Adipose tissue (tissue), 3 donors: ENCODE data around the gene DAB1. TPM values are rescaled to one million over a fixed set of nuclear protein-coding genes. Genes with fewer than 3 reads are reported as not detected.

Experiments
- H3K27ac ChIP-seq: one replicate; pipeline ENCODE4 v1.5.1; 2013; ENCODE audit warnings: low read depth, low read length
- WGBS, 3 donors: extraction: QIAGEN DNeasy Blood & Tissue Kit; methylation state at CpG; one replicate each; pipeline ENCODE4 v1.1.7; 2013; 5-methylcytosine and 5-hydroxymethylcytosine counted together
- polyA plus RNA-seq, 3 donors: library from polyadenylated mRNA; stranded (reverse); fragments of 200-250 nt; gene quantifications; one replicate each; pipeline ENCODE4 v1.2.3, GENCODE V29; 2013
- donor health status: healthy with polysubstance abuse.
- donor health status: Bipolar disorder and iron deficiency.
- donor health status: healthy.

Gene DAB1
- polyA plus RNA-seq, 3 donors: 0.11 to 0.25 (median 0.15) TPM

DNA sequence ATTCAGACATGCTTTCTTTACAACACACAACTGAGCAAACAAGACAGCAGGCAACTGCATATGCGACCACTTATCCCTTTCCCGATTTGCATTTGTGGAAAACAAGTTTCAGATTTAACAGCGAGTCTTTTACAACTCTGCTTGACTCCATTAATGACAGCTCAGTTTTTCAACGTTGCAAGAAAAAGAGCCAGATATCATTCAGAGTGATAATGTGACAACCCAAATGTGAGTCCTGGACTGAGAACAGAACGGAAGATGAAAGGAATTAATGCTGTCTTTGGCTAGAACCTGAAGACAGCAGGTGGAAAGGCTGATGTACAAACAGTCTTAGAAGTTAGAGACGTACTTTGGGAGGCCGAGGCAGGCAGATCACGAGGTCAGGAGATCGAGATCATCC is 375.0 kb downstream of the DAB1 start:
- H3K27ac ChIP-seq: no peak overlapping the region
- WGBS, 3 donors: 67 to 78% (median 69%) methylated on average over 9 of the region's 9 CpGs

DNA sequence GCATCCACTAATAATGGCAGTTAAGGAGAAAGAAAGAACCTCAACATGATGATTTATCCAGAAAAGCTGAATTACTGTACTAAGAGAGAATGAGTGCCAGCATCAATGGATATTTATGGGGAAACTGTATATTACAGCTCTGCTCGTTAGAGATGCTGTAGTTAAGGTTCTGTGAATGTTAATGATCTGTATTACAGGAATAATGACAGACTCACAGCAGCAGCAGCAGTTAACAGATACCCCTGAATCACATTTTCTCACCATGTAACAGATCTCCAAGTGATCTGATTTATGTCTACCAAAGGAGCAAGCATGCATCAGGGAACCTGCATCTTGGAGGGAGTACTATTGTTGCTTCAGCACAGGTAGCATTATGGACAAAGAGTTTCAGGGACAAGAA is 377.4 kb downstream of the DAB1 start:
- WGBS, 3 donors: 37 to 65% (median 58%) methylated on average over 1 of the region's 1 CpG
- no peak overlapping the region for H3K27ac ChIP-seq

- no peak overlapping the region for H3K27ac ChIP-seq
- WGBS, 3 donors: 51 to 63% (median 59%) methylated on average over 3 of the region's 3 CpGs
These were observed 382.0 kb downstream of the DAB1 start for GRCh38 chr1:57041901-57042300.

DNA sequence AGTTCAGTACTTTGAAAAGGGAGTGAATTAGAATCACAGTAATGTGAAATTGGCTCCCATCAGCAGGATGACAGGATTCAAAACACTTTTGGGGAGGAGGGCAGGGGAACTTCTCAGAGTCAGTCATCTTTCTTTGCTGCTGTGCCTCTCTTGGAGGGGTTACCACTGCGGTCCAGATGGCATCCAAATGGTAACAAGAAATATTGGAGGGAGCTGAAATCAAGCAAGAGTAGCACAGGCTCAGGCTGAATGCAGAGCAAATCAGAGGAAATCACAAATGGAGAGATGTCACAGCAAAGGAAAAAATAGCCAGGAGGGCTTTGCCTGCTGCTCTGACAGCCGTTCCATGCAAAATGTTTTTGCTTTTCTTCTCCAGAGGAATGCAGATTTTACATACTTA is 383.0 kb downstream of the DAB1 start:
- no peak overlapping the region for H3K27ac ChIP-seq
- WGBS, 3 donors: 62 to 74% (median 70%) methylated on average over 2 of the region's 2 CpGs

- no peak overlapping the region for H3K27ac ChIP-seq
- WGBS, 3 donors: 77 to 79% (median 78%) methylated on average over 4 of the region's 4 CpGs
These were observed 386.9 kb downstream of the DAB1 start for GRCh38 chr1:57036641-57037579.

GRCh38 chr1:57034713-57035112 is 389.1 kb downstream of the DAB1 start:
- no peak overlapping the region for H3K27ac ChIP-seq
- WGBS, 3 donors: 82 to 87% (median 83%) methylated on average over 2 of the region's 2 CpGs

DNA sequence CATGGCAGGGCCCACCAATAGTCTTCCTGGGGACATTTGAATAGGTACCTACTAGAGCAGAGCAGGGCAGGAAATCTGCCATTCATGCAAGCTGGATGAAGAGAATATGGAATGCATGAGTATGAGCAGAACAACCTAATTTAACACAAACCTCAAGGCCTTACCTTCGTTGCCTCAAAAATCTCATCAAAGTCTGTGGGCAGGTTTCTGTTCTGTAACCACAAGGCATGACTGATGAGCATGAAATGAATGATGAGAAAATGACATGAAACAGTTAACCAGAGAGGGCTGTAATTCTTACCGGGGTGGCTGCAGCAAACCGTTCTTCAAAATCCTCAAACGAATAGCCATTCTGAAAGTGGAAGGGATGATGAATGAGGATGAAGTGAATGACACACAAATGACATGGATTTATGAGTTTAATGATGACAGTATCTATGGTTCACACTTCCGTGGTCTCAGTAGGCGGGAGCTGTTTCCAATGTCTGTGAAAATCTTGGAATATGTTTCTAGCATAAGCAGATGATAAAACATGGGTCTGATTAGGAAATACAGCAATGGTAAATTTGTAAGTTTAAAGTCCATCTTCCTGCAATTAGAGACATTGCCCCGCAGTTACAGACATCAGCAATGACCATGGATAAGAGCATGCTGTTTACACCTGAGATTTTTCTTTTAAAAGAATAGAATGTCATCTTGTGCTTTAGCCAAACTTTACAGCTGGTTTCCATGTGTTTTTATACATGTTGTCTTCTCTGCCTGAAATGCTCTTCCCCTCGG is 390.4 kb downstream of the DAB1 start:
- 70 to 73% (median 73%) methylated on average over 8 of the region's 8 CpGs for WGBS, 3 donors
- no peak overlapping the region for H3K27ac ChIP-seq

GRCh38 chr1:57026624-57027354 is 397.1 kb downstream of the DAB1 start:
- WGBS, 3 donors: 67 to 79% (median 69%) methylated on average over 4 of the region's 4 CpGs

DNA sequence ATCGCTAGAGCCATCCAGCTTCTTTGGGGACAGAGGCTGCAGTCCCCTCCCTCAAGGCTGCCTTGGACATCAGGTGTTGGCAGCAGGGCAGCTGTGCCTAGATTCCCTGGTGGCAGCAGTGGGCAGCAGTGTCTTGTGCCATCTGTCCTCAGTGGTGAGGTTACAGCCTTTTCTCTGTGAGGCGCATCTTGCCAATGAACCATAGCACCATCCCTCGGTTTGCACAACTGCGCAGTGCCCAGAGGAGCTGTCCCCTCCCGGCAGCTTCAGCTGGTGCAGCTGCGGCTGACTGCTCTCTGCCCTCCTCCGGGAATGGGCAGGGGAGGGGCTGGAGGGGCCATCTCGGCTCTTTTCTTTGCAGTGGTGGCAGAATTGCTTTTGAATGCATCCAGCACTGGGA is 399.0 kb downstream of the DAB1 start:
- WGBS, 3 donors: 36 to 59% (median 53%) methylated on average over 7 to 8 of the region's 8 CpGs
- no peak overlapping the region for H3K27ac ChIP-seq

More at GRCh38 chr1:57026624-57027354, 397.1 kb downstream of the DAB1 start:
- H3K27ac ChIP-seq: no peak overlapping the region

GRCh38 chr1:57024428-57024827 is 399.4 kb downstream of the DAB1 start:
- no peak overlapping the region for H3K27ac ChIP-seq
- WGBS, 3 donors: 61 to 66% (median 61%) methylated on average over 4 of the region's 4 CpGs

DNA sequence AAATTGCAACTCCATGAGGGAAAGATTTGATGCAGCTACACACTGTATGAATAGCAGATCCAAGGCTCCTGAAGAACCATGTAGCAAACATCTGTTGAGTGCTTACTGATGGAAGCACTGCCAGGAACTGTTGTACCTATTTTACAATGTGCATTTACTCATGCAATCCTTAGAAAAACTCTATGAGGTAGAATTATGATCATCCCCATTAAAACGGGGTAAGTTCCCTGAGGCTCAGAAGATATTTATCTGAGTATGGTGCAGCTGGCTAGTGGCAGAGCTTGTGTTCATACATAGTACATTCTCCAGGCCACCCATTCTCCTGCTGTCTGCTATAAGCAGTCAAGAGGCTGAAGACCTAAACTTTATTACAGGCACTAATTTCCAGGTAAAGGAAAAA is 403.6 kb downstream of the DAB1 start:
- H3K27ac ChIP-seq: no peak overlapping the region
- WGBS, 3 donors: 56 to 59% (median 57%) methylated on average over 1 of the region's 1 CpG

GRCh38 chr1:57019236-57019839 is 404.5 kb downstream of the DAB1 start:
- 64 to 80% (median 76%) methylated on average over 5 of the region's 5 CpGs for WGBS, 3 donors
- no peak overlapping the region for H3K27ac ChIP-seq

GRCh38 chr1:57018119-57018518 is 405.7 kb downstream of the DAB1 start:
- 86 to 94% (median 90%) methylated on average over 2 of the region's 2 CpGs for WGBS, 3 donors
- no peak overlapping the region for H3K27ac ChIP-seq

DNA sequence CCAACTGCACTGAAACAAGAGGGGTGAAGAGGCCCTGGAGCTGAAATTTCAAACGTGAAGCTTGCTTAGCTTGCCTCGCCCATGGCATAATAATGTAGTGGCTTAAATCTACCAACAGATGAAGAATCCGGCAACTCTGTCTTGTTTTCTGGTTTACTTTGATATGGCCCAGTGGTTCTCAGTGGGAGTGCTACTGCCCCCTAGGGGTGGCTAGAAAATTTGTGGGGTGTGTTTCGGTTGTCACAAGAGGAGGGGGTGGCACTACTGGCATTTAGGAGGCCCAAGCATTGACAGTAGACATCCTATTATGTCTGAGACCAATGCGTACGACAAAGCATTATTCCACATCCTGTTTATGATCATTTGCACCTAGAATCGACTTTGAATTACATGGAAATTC is 406.1 kb downstream of the DAB1 start:
- 74 to 90% (median 82%) methylated on average over 7 of the region's 7 CpGs for WGBS, 3 donors
- no peak overlapping the region for H3K27ac ChIP-seq

DNA sequence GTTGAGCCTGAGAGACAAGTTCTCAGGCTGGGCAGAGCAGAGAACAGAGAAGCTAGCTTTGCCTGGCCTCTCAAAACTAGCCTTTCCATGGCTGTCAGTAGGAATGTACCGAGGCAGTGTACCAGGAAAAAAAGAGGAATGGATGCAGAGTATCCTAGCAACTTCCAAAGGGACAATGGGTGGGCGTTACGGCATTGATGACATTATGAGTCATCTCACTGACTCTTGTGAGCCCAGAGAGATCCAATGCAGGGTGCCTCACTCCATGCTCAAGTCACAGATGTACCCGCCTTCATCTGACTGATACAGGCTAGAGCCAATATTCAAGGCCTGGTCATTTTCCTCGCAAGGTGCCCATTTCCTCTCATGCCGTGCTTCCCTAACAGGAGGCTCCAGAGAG is 406.7 kb downstream of the DAB1 start:
- 85 to 86% (median 85%) methylated on average over 6 of the region's 6 CpGs for WGBS, 3 donors

DNA sequence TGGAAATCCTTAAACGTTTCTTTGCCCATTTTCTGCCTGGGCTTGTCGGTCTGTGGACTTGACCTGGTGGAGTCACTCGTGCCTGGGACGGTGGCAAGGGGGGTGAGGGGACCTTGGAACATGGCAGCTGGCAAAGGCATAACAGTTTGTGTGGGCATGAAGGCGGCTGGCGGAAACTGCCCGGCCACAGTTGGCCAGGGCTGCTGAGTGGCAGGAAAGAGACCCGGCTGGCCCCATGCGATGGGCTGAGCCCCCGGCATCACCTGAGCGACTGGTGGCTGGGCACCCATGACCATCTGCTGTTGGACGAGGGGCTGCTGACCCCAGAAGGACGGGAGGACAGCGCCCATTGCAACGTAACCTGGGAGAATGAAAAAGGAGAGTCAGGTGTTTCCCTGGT is 408.8 kb downstream of the DAB1 start:
- H3K27ac ChIP-seq: no peak overlapping the region
- 89 to 92% (median 92%) methylated on average over 15 of the region's 15 CpGs for WGBS, 3 donors

More for the DNA sequence above, 406.7 kb downstream of the DAB1 start:
- no peak overlapping the region for H3K27ac ChIP-seq

DNA sequence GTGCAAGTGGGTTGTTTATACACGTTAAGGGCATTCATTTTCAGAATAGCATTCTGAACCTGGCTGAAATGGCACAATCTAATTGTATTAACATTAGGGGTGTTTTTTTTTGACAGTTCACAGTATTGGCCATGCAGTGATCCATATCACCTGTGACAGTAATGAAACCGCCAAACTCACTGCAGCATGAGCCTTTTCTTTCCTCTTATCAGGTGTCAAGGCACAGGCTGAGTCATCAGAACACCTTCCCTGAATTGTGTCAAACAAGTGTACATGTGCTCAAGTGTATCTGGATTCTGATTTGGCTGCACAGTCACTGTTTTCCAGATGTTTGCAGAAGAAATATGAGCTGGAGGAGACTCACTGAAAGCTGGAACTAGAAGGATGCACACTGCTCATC is 410.3 kb downstream of the DAB1 start:
- WGBS, 3 donors: 62 to 75% (median 68%) methylated on average over 2 of the region's 2 CpGs
- H3K27ac ChIP-seq: no peak overlapping the region

- no peak overlapping the region for H3K27ac ChIP-seq
- WGBS, 3 donors: 77 to 94% (median 77%) methylated on average over 1 of the region's 1 CpG
These were observed 411.5 kb downstream of the DAB1 start for GRCh38 chr1:57012315-57012714.
